Stomach (tissue), 4 donors: ENCODE results near the gene AFAP1.

Source experiments
- CTCF ChIP-seq, 7 experiments: fragments of 450-650 bp in 4 of 7; fragments of 200-600 bp in 3 of 7; sonication (generic) in 3 of 7; IDR thresholded peaks; one replicate each; pipeline ENCODE4 v1.5.1; 2016 to 2019; ENCODE audit warnings: antibody characterized with exemption in 7 of 7, control low read depth in 2 of 7, mild to moderate bottlenecking in 1 of 7
- POLR2A ChIP-seq, 4 donors: fragments of 450-650 bp; IDR thresholded peaks; one replicate each; pipeline ENCODE4 v1.6.1; 2016; ENCODE audit warnings: antibody characterized with exemption in 4 of 4, control low read depth in 2 of 4, mild to moderate bottlenecking in 1 of 4, moderate library complexity in 1 of 4
- POLR2AphosphoS5 ChIP-seq, 3 donors: sonication (generic); formaldehyde crosslinking; IDR thresholded peaks; one replicate each; pipeline ENCODE4 v1.6.1; 2016; ENCODE audit warnings: antibody characterized with exemption in 3 of 3

GRCh38 chr4:7711307-7711963 lies 228.2 kb downstream of the AFAP1 start:
- TF ChIP-seq CTCF (IDR thresholded peaks at IDR 0.05) (no peak), POLR2A (IDR thresholded peaks at IDR 0.05) (no peak), POLR2AphosphoS5 (IDR thresholded peaks at IDR 0.05) (no peak)
